HepG2 (cell line): Measurements from ENCODE around the gene TNFAIP8L2. TPM values are rescaled to one million over a fixed set of nuclear protein-coding genes. Genes with fewer than 3 reads are reported as not detected.

Source experiments
- ATAC-seq: fragments of 200-7000 bp; cut with Tn5 transposase; 3 replicates; pipeline ENCODE4 v1.9.1; 2020; ENCODE audit warnings: mild to moderate bottlenecking, moderate library complexity
- BruUV-seq: library from RNA; stranded (reverse); fragments of 400-500 nt; replicated peaks from 2 replicates; lab custom pipeline; 2021; lab: Mats Ljungman, UMichigan
- CTCF ChIA-PET: fragments of 300-600 bp; formaldehyde crosslinking; extraction: SDS; loops from one replicate; lab custom pipeline; 2021; ENCODE audit warnings: low total read pairs, inconsistent platforms, low intra/inter-chr PET ratio; lab: Yijun Ruan, JAX
- POLR2A ChIA-PET: fragments of 350-600 bp; sonication (Branson Sonifier 250); formaldehyde crosslinking; loops from one replicate; lab custom pipeline; 2020; ENCODE audit warnings: antibody characterized with exemption, inconsistent platforms; lab: Yijun Ruan, JAX
- DNase-seq: peaks from one replicate; pipeline ENCODE4 v3.0.0-alpha.2; 2015; ENCODE audit warnings: low spot score
- FAIRE-seq: peaks from 3 replicates; lab custom pipeline; 2011; peaks lifted over from hg19 to GRCh38; lab: Jason Lieb, UNC
- H2AFZ ChIP-seq: one replicate; pipeline ENCODE4 v1.6.1; 2011; ENCODE audit warnings: low read length, inconsistent platforms
- H3K27ac ChIP-seq: fragments of 300-600 bp; 3 replicates; pipeline ENCODE4 v1.8.0; 2011; ENCODE audit warnings: mixed run types, mild to moderate bottlenecking, mixed read lengths, low read length, inconsistent platforms; ENCODE audit not compliant: insufficient read depth; ENCODE audit errors: extremely low read length
- H3K27me3 ChIP-seq, 2 experiments: fragments of 200-600 bp in 1 of 2; 2 replicates in 1 of 2; 3 replicates in 1 of 2; pipeline versions ENCODE4 v1.6.0 to v1.8.0; 2011; ENCODE audit warnings: low read length in 2 of 2, mild to moderate bottlenecking in 2 of 2, moderate library complexity in 2 of 2, inconsistent platforms in 1 of 2; ENCODE audit not compliant: insufficient read depth in 2 of 2, control insufficient read depth in 1 of 2
- H3K36me3 ChIP-seq, 2 experiments: fragments of 200-600 bp in 1 of 2; replicated peaks in 1 of 2; 2 replicates in 1 of 2; 3 replicates in 1 of 2; pipeline versions ENCODE4 v1.5.1 to v1.8.0; 2011; ENCODE audit warnings: low read length in 2 of 2, inconsistent platforms in 1 of 2; ENCODE audit not compliant: insufficient read depth in 2 of 2, control insufficient read depth in 1 of 2
- H3K4me1 ChIP-seq: 2 replicates; pipeline ENCODE4 v1.5.1; 2012; ENCODE audit warnings: low read length, inconsistent platforms; ENCODE audit not compliant: insufficient read depth
- H3K4me2 ChIP-seq: 2 replicates; pipeline ENCODE4 v1.6.0; 2011; ENCODE audit warnings: low read depth, low read length, inconsistent platforms
- H3K4me3 ChIP-seq, 3 experiments: fragments of 200-600 bp in 1 of 3; sonication (generic), shearing (Covaris generic) in 1 of 3; replicated peaks in 1 of 3; 2 replicates each; pipeline ENCODE4 v1.5.1; 2011 to 2016; ENCODE audit warnings: low read length in 3 of 3, inconsistent platforms in 2 of 3, low read depth in 2 of 3, mild to moderate bottlenecking in 2 of 3, control low read depth in 1 of 3, mixed read lengths in 1 of 3; ENCODE audit not compliant: insufficient read depth in 1 of 3
- H3K79me2 ChIP-seq: one replicate; pipeline ENCODE4 v1.6.1; 2011; ENCODE audit warnings: low read length, inconsistent platforms; ENCODE audit not compliant: insufficient read depth
- H3K9ac ChIP-seq: 2 replicates; pipeline ENCODE4 v1.6.0; 2011; ENCODE audit warnings: mild to moderate bottlenecking, low read depth, low read length, inconsistent platforms; ENCODE audit not compliant: insufficient read depth
- H3K9me3 ChIP-seq: 2 replicates; pipeline ENCODE4 v1.5.1; 2012; ENCODE audit warnings: mild to moderate bottlenecking, low read length
- H4K20me1 ChIP-seq: 2 replicates; pipeline ENCODE4 v1.6.0; 2011; ENCODE audit warnings: inconsistent platforms, mild to moderate bottlenecking, low read length, moderate library complexity; ENCODE audit not compliant: insufficient read depth
- DDIT3 ChIP-seq: sonication (generic); formaldehyde crosslinking; IDR thresholded peaks from 2 replicates; pipeline ENCODE4 v1.4.0; 2020; ENCODE audit warnings: mild to moderate bottlenecking, missing genetic modification reagents
- FOSL1 ChIP-seq: sonication (generic); formaldehyde crosslinking; IDR thresholded peaks from 2 replicates; pipeline ENCODE4 v1.9.0; 2021; ENCODE audit warnings: missing genetic modification reagents, borderline replicate concordance
- HMGXB4 ChIP-seq, 2 experiments: sonication (generic) in 1 of 2; formaldehyde crosslinking in 1 of 2; IDR thresholded peaks; 2 replicates each; pipeline versions ENCODE4 v1.4.0 to v1.6.1; 2018 to 2020; ENCODE audit warnings: missing genetic modification reagents in 2 of 2, borderline replicate concordance in 1 of 2, low read depth in 1 of 2, mild to moderate bottlenecking in 1 of 2, missing biosample characterization in 1 of 2
- IKZF1 ChIP-seq: fragments of 450-650 bp; IDR thresholded peaks from 2 replicates; pipeline ENCODE4 v1.7.1; 2016
- KDM6A ChIP-seq: IDR thresholded peaks from 2 replicates; pipeline ENCODE4 v1.6.1; 2016; ENCODE audit warnings: low read depth
- KMT2B ChIP-seq: IDR thresholded peaks from 2 replicates; pipeline ENCODE4 v1.6.1; 2016; ENCODE audit warnings: missing genetic modification reagents, missing compliant biosample characterization
- MTF1 ChIP-seq: sonication (generic); formaldehyde crosslinking; IDR thresholded peaks from 2 replicates; pipeline ENCODE4 v1.5.0; 2020; ENCODE audit warnings: missing genetic modification reagents
- RXRA ChIP-seq: sonication (generic); formaldehyde crosslinking; IDR thresholded peaks from 2 replicates; pipeline ENCODE4 v1.5.1; 2020; ENCODE audit warnings: missing genetic modification reagents
- SP4 ChIP-seq: sonication (generic); formaldehyde crosslinking; IDR thresholded peaks from 2 replicates; pipeline ENCODE4 v1.8.1; 2023; ENCODE audit warnings: mild to moderate bottlenecking, missing genetic modification reagents
- STAG1 ChIP-seq: sonication (generic); formaldehyde crosslinking; IDR thresholded peaks from 2 replicates; pipeline ENCODE4 v1.4.0; 2020; ENCODE audit warnings: missing genetic modification reagents
- TAF15 ChIP-seq: fragments of 200-400 bp; formaldehyde crosslinking; IDR thresholded peaks from one replicate; pipeline ENCODE4 v1.6.1; 2018; ENCODE audit warnings: mild to moderate bottlenecking, low read depth, low read length; ENCODE audit not compliant: poor library complexity, severe bottlenecking
- YEATS4 ChIP-seq: sonication (generic); formaldehyde crosslinking; IDR thresholded peaks from 2 replicates; pipeline ENCODE4 v1.4.0; 2020; ENCODE audit warnings: missing genetic modification reagents, borderline replicate concordance
- ZBTB25 ChIP-seq: IDR thresholded peaks from 2 replicates; pipeline ENCODE4 v1.6.1; 2018; ENCODE audit warnings: missing genetic modification reagents
- ZBTB3 ChIP-seq: sonication (generic); formaldehyde crosslinking; IDR thresholded peaks from 2 replicates; pipeline ENCODE4 v1.4.0; 2020; ENCODE audit warnings: low read depth, mild to moderate bottlenecking, moderate library complexity, missing genetic modification reagents, borderline replicate concordance
- ZNF224 ChIP-seq: sonication (generic); formaldehyde crosslinking; IDR thresholded peaks from 2 replicates; pipeline ENCODE4 v1.5.0; 2020; ENCODE audit warnings: mild to moderate bottlenecking, missing genetic modification reagents
- ZNF292 ChIP-seq: sonication (generic); formaldehyde crosslinking; IDR thresholded peaks from 2 replicates; pipeline ENCODE4 v1.8.1; 2022; ENCODE audit warnings: mild to moderate bottlenecking, low read depth, missing genetic modification reagents, borderline replicate concordance
- ZNF350 ChIP-seq: sonication (generic); formaldehyde crosslinking; IDR thresholded peaks from 2 replicates; pipeline ENCODE4 v1.4.0; 2020; ENCODE audit warnings: mild to moderate bottlenecking, low read depth, missing genetic modification reagents, borderline replicate concordance
- ZNF432 ChIP-seq: sonication (generic); formaldehyde crosslinking; IDR thresholded peaks from 2 replicates; pipeline ENCODE4 v1.5.0; 2020; ENCODE audit warnings: missing genetic modification reagents, mild to moderate bottlenecking, borderline replicate concordance
- ZNF510 ChIP-seq: sonication (generic); formaldehyde crosslinking; IDR thresholded peaks from 2 replicates; pipeline ENCODE4 v1.4.0; 2020; ENCODE audit warnings: low read depth, mild to moderate bottlenecking, missing genetic modification reagents
- ZNF891 ChIP-seq: sonication (generic); formaldehyde crosslinking; IDR thresholded peaks from 2 replicates; pipeline ENCODE4 v1.5.0; 2020; ENCODE audit warnings: mild to moderate bottlenecking, missing genetic modification reagents
- WGBS: methylation state at CpG from one replicate; pipeline ENCODE4 v1.1.6; 2017; ENCODE audit warnings: low lambda C conversion rate; 5-methylcytosine and 5-hydroxymethylcytosine counted together
- in situ Hi-C: cut with HindIII; loops from 2 replicates; pipeline ENCODE4 v1.10.0; 2017; ENCODE audit warnings: low pct_unique_long_range_greater_than_20kb; ENCODE audit not compliant: extremely low pct_ligation_motif_present
- intact Hi-C: fragments of 100-400 bp; cut with micrococcal nuclease; formaldehyde crosslinking; loops from one replicate; pipeline ENCODE4 v1.10.0; 2022; ENCODE audit not compliant: unreplicated experiment
- polyA plus RNA-seq, 8 experiments: library from polyadenylated mRNA; depleted of rRNA in 3 of 8; stranded (reverse) in 7 of 8; unstranded in 1 of 8; fragments of >200 nt; fragmentation: Illumina TruSeq in 4 of 8; extraction: Trizol in 4 of 8; gene quantifications; 2 replicates each; pipeline versions ENCODE4 v1.2.1 to v1.2.3, GENCODE V29; 2011 to 2016; ENCODE audit warnings: low read depth in 4 of 8, missing spikeins in 1 of 8, mixed read lengths in 1 of 8; ENCODE audit not compliant: insufficient read depth in 1 of 8
- total RNA-seq, 5 experiments: library from RNA; depleted of rRNA; stranded (reverse); fragments of >200 nt; fragmentation: Illumina TruSeq; extraction: Trizol; gene quantifications; 2 replicates each; pipeline ENCODE4 v1.2.3, GENCODE V29; 2016; ENCODE audit warnings: low read depth in 1 of 5
- TF ChIP-seq, protein P1 (sequence below), 2 experiments: fragments of 450-650 bp in 1 of 2; sonication (generic) in 1 of 2; formaldehyde crosslinking; IDR thresholded peaks; 2 replicates each; pipeline versions ENCODE4 v1.5.0 to v1.8.0; 2020 to 2022; ENCODE audit warnings: mild to moderate bottlenecking in 1 of 2, missing genetic modification reagents in 1 of 2

TNFAIP8L2 gene
- total and polyA plus RNA-seq, 2 of the 13 experiments (the other 11 are each of a cell fraction or from before 2014, with no cell fraction given) = not detected

DNA sequence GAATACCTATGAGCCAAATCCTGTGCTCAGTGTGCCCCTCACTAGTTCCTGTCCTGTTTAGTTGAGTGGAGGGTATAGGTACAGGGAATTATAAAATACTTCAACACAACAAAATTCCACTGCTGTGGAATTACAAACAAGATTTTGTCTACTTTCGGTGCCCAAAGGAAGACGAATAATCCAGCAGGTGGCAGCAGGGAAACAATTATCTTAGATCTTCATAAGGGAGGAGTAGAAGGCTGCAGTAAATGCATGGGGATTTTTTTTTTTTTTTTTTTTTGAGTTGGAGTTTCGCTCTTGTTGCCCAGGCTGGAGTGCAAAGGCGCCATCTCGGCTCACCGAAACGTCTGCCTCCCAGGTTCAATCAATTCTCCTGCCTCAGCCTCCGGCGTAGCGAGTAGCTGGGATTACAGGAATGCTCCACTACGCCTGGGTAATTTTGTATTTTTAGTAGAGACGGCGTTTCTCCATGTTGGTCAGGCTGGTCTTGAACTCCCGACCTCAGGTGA, 39.9 kb downstream of the TNFAIP8L2 start:
- ChIA-PET CTCF (interaction anchor here (0.9 to 1.7 kb wide), 2 partner anchors 56 to 144 kb away, joined by 3 to 4 read pairs; no protein-coding TSS in a partner anchor), POLR2A (interaction anchor here (1.0 to 2.4 kb wide), 6 partner anchors 8 to 144 kb away, joined by 3 to 14 read pairs (median 4); partner anchors contain the start of genes LYSMD1, PSMD4 and SCNM1)
- H3K4me1 ChIP-seq = peaks cover 32% of the 10 kb centered on the region
- peak overlapping the region; percentile 93 for H3K27ac ChIP-seq
- peaks cover 9% of the 10 kb centered on the region; the same call in 1 of the 2 replicates for H4K20me1 ChIP-seq
- WGBS = under 1% methylated on average over 14 of the region's 14 CpGs
- FAIRE-seq (peak; percentile 77), ATAC-seq (peak; percentile 56), DNase-seq (peak; percentile 91)
- no TSS peak for BruUV-seq
- peak overlapping the region; percentile 59 for H3K4me2 ChIP-seq
- H3K9me3 ChIP-seq = no peaks in the 10 kb centered on the region
- peak overlapping the region; percentile 5 for H2AFZ ChIP-seq
- H3K27me3 ChIP-seq = no peaks in the 10 kb centered on the region; a peak in 1 of 5 replicates
- in situ Hi-C loops = no loop called here
- intact Hi-C loops = loop anchor here (1.0 to 5.0 kb wide), 2 partner anchors 55 to 151 kb away; partner anchors contain the start of gene RFX5
- H3K79me2 ChIP-seq = peaks cover 25% of the 10 kb centered on the region
- H3K36me3 ChIP-seq = no peaks in the 10 kb centered on the region; a peak in 1 of 5 replicates
- peak overlapping the region; percentile 50 to 68 (median 67) for H3K4me3 ChIP-seq
- H3K9ac ChIP-seq = peak overlapping the region; percentile 89
- TF ChIP-seq RXRA (CRISPR knock-in tag) = no peak
- TF ChIP-seq ZNF891 (CRISPR knock-in tag) = no peak
- TF ChIP-seq SP4 = no peak
- peak; percentile 48 for TF ChIP-seq STAG1
- no peak for TF ChIP-seq DDIT3 (CRISPR knock-in tag)
- no peak; the same call in 1 of the 2 replicates for TF ChIP-seq KMT2B (CRISPR knock-in tag)
- no peak for TF ChIP-seq MTF1 (CRISPR knock-in tag)
- no peak for TF ChIP-seq ZBTB3 (CRISPR knock-in tag)
- TF ChIP-seq ZNF350 (CRISPR knock-in tag) = 0 out of 2 replicates have a peak, but pooled peaks have one; percentile 6
- no peak for TF ChIP-seq IKZF1
- no peak for TF ChIP-seq ZNF510
- no peak for TF ChIP-seq KDM6A (CRISPR knock-in tag)
- TF ChIP-seq YEATS4 = peak; percentile 4; the same call in 1 of the 2 replicates
- TF ChIP-seq ZNF432 = no peak
- TF ChIP-seq TAF15 = no peak
- peak; percentile 10; the same call in 1 of the 2 replicates for TF ChIP-seq ZNF292 (CRISPR knock-in tag)
- TF ChIP-seq, protein P1, sequence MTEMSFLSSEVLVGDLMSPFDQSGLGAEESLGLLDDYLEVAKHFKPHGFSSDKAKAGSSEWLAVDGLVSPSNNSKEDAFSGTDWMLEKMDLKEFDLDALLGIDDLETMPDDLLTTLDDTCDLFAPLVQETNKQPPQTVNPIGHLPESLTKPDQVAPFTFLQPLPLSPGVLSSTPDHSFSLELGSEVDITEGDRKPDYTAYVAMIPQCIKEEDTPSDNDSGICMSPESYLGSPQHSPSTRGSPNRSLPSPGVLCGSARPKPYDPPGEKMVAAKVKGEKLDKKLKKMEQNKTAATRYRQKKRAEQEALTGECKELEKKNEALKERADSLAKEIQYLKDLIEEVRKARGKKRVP (CRISPR knock-in tag; IDR thresholded peaks at IDR 0.05) = peak in 1 of 2 experiments; percentile 48; a peak in 2 of 4 replicates
- peak in 1 of 2 experiments; percentile 76; a peak in 3 of 4 replicates for TF ChIP-seq HMGXB4 (CRISPR knock-in tag; IDR thresholded peaks at IDR 0.05; ENCODE audit: borderline replicate concordance in 1 of 2, low read depth in 1 of 2)
- no peak for TF ChIP-seq ZNF224 (CRISPR knock-in tag)
- no peak for TF ChIP-seq FOSL1 (CRISPR knock-in tag)
- TF ChIP-seq ZBTB25 (CRISPR knock-in tag) = 0 out of 2 replicates have a peak, but pooled peaks have one; percentile 33
